ENCODE results near the gene DISP3. TPM values are rescaled to one million over a fixed set of nuclear protein-coding genes. Genes with fewer than 3 reads are reported as not detected.

Gene DISP3
- total and polyA plus RNA-seq, 9 of the 15 experiments (the other 6 are each of a cell fraction or from before 2014, with no cell fraction given): 0.03 to 0.19 (median 0.15) TPM; not detected in 5

GRCh38 chr1:11537854-11538591 lies 59.1 kb downstream of the DISP3 start:
- Histone ChIP-seq H3K9me3 (replicated peaks; ENCODE audit: control insufficient read depth, insufficient read depth, low read depth, low read length) (no peaks in the 10 kb centered on the region), H3K36me3 (ENCODE audit: control insufficient read depth, insufficient read depth, low read length) (no peaks in the 10 kb centered on the region), H3K9me1 (ENCODE audit: control insufficient read depth, insufficient read depth, low read length) (no peaks in the 10 kb centered on the region), H3K27ac (ENCODE audit: extremely low read depth, low read depth, low read length) (no peak overlapping the region), H3K4me1 (replicated peaks in 1 of 2; ENCODE audit: control insufficient read depth in 2 of 2, insufficient read depth in 2 of 2, low read length in 2 of 2) (peaks cover 0 to 20% of the 10 kb centered on the region in 2 experiments; a peak in 2 of 5 replicates), H3K9ac (ENCODE audit: insufficient read depth in 1 of 2, low read depth in 2 of 2, low read length in 2 of 2) (no peak overlapping the region), H3K27me3 (ENCODE audit: control insufficient read depth in 2 of 2, insufficient read depth in 2 of 2, low read length in 2 of 2) (peaks cover 30 to 89% of the 10 kb centered on the region in 2 experiments; a peak in 4 of 5 replicates), H2AFZ (ENCODE audit: low read depth, low read length) (no peak overlapping the region), H4K20me1 (replicated peaks; ENCODE audit: control insufficient read depth, insufficient read depth, low read length) (peaks cover 40% of the 10 kb centered on the region), H3K79me2 (ENCODE audit: control insufficient read depth, insufficient read depth, low read length) (no peaks in the 10 kb centered on the region), H3K4me2 (ENCODE audit: insufficient read depth, low read length) (no peak overlapping the region), H3K4me3 (no peak overlapping the region)
- FAIRE-seq (peak; percentile 26), DNase-seq (ENCODE audit: extremely low read depth in 1 of 4, low spot score in 3 of 4) (no peak), ATAC-seq (no peak)
- in situ Hi-C loops (cut with MboI) (no loop called here), intact Hi-C loops (cut with micrococcal nuclease) (no loop called here)
- peak; percentile 74 for TF ChIP-seq TFE3 (CRISPR knock-in tag; IDR thresholded peaks at IDR 0.05)
- TF ChIP-seq XRCC4 (IDR thresholded peaks at IDR 0.05; ENCODE audit: extremely low read depth, insufficient read depth, insufficient read length): no peak
- peak; percentile 53; the same call in 1 of the 2 replicates for TF ChIP-seq USF1 (CRISPR knock-in tag; IDR thresholded peaks at IDR 0.05)
- no peak for TF ChIP-seq ZNF253 (CRISPR knock-in tag; conservative IDR thresholded peaks at IDR 0.05)
- TF ChIP-seq ZBTB17 (CRISPR knock-in tag; IDR thresholded peaks at IDR 0.05): no peak
- no peak for TF ChIP-seq ZNF766 (CRISPR knock-in tag; conservative IDR thresholded peaks at IDR 0.05)
- TF ChIP-seq NR3C1 (CRISPR knock-in tag; IDR thresholded peaks at IDR 0.05): no peak
- TF ChIP-seq USF2 (CRISPR knock-in tag; IDR thresholded peaks at IDR 0.05): peak; percentile 72
- no peak for TF ChIP-seq PYGO2 (tag; IDR thresholded peaks at IDR 0.05)
- no peak for TF ChIP-seq ZNF212 (CRISPR knock-in tag; IDR thresholded peaks at IDR 0.05)
- no peak for TF ChIP-seq ZFX (CRISPR knock-in tag; IDR thresholded peaks at IDR 0.05)
- TF ChIP-seq SLC30A9 (CRISPR knock-in tag; IDR thresholded peaks at IDR 0.05): no peak
- under 1% methylated on average over 14 of the region's 14 CpGs for WGBS (ENCODE audit: insufficient coverage, low coverage, missing lambda C conversion rate)
- no TSS peak for BruUV-seq (replicated peaks)
- ChIA-PET CTCF (ENCODE audit: low intra/inter-chr PET ratio) (no interaction called here), POLR2A (interaction anchor here (0.7 to 1.3 kb wide), 3 partner anchors 9 to 468 kb away, joined by 3 to 4 read pairs (median 3); no protein-coding TSS in a partner anchor)
